Common myeloid progenitor, CD34-positive (primary cell): Measurements from ENCODE around the gene PPP2R5C.

ENCODE experiments used
- CTCF ChIA-PET: fragments of 350-600 bp; sonication (Branson Sonifier 250); formaldehyde crosslinking; loops from one replicate; lab custom pipeline; 2021; ENCODE audit warnings: antibody characterized with exemption; lab: Charles Lee
- POLR2A ChIA-PET: fragments of 350-600 bp; sonication (Branson Sonifier 250); formaldehyde crosslinking; loops from one replicate; lab custom pipeline; 2021; ENCODE audit warnings: antibody characterized with exemption; lab: Charles Lee
- DNase-seq, 3 donors: peaks; one replicate each; pipeline versions ENCODE4 v3.0.0 to v3.0.0-alpha.2; 2013
- H3K27ac ChIP-seq, 2 experiments: 1 replicate in 1 of 2; 2 replicates in 1 of 2; pipeline ENCODE4 v1.7.0; 2013; ENCODE audit warnings: inconsistent platforms in 2 of 2, low read length in 2 of 2, mild to moderate bottlenecking in 2 of 2, low read depth in 1 of 2, moderate library complexity in 1 of 2; ENCODE audit not compliant: severe bottlenecking in 2 of 2, insufficient read depth in 1 of 2, poor library complexity in 1 of 2
- H3K27me3 ChIP-seq, 5 experiments: replicated peaks in 2 of 5; 1 replicate in 3 of 5; 2 replicates in 2 of 5; pipeline versions ENCODE4 v1.6.1 to v1.7.0; 2013; ENCODE audit warnings: low read length in 4 of 5, mild to moderate bottlenecking in 2 of 5, moderate library complexity in 2 of 5, inconsistent platforms in 1 of 5; ENCODE audit not compliant: insufficient read depth in 5 of 5, control insufficient read depth in 4 of 5
- H3K36me3 ChIP-seq, 4 experiments: 1 replicate in 2 of 4; 2 replicates in 2 of 4; pipeline versions ENCODE4 v1.6.1 to v1.7.0; 2013; ENCODE audit warnings: low read length in 3 of 4, control low read depth in 1 of 4, mild to moderate bottlenecking in 1 of 4; ENCODE audit not compliant: control insufficient read depth in 4 of 4, insufficient read depth in 4 of 4
- H3K4me1 ChIP-seq, 4 experiments: 1 replicate in 3 of 4; 2 replicates in 1 of 4; pipeline versions ENCODE4 v1.6.1 to v1.7.1; 2013; ENCODE audit warnings: low read length in 3 of 4, mild to moderate bottlenecking in 3 of 4, control low read depth in 1 of 4, inconsistent platforms in 1 of 4, moderate library complexity in 1 of 4; ENCODE audit not compliant: control insufficient read depth in 4 of 4, insufficient read depth in 4 of 4; ENCODE audit errors: control extremely low read depth in 1 of 4
- H3K4me3 ChIP-seq, 7 experiments: 1 replicate in 4 of 7; 2 replicates in 3 of 7; pipeline versions ENCODE4 v1.5.1 to v1.7.0; 2013; ENCODE audit warnings: mild to moderate bottlenecking in 7 of 7, low read length in 6 of 7, moderate library complexity in 6 of 7, inconsistent platforms in 2 of 7, low read depth in 2 of 7, control low read depth in 1 of 7; ENCODE audit not compliant: insufficient read depth in 4 of 7, control insufficient read depth in 1 of 7; ENCODE audit errors: extremely low read depth in 1 of 7
- H3K9me3 ChIP-seq, 5 experiments: 1 replicate in 4 of 5; 2 replicates in 1 of 5; pipeline versions ENCODE4 v1.6.1 to v1.7.1; 2013; ENCODE audit warnings: low read length in 4 of 5, mild to moderate bottlenecking in 2 of 5, inconsistent platforms in 1 of 5, low read depth in 1 of 5, moderate library complexity in 1 of 5; ENCODE audit not compliant: control insufficient read depth in 4 of 5, insufficient read depth in 2 of 5; ENCODE audit errors: control extremely low read depth in 1 of 5
- WGBS: methylation state at CpG from one replicate; pipeline ENCODE4 v1.1.5; 2013; ENCODE audit not compliant: insufficient coverage; 5-methylcytosine and 5-hydroxymethylcytosine counted together

PPP2R5C gene

DNA sequence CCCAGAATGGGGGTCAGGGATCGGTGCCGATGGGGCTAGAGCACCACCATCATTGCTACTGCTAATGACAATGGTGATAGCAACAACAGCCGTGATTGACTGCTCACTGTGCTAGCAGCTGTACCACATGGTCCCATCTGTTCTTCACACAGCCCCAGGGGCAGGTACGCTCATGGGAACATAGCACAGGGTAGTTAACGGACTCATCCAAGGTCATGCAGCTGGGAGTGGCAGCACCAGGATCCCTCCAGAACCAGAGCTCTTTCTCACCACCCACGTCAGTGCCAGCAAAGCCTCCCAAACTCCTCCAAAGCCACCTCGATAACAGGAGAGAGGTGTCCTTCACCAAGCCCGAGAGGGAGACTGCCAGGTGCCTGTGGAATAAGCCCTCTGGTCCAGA is 191.6 kb downstream of the PPP2R5C start:
- Histone ChIP-seq H3K27me3 (no peaks in the 10 kb centered on the region), H3K4me3 (no peak overlapping the region), H3K4me1 (peaks cover 0 to 15% (median 13%) of the 10 kb centered on the region in 4 experiments), H3K9me3 (no peaks in the 10 kb centered on the region), H3K27ac (no peak overlapping the region), H3K36me3 (no peaks in the 10 kb centered on the region)
- POLR2A ChIA-PET = interaction anchor here (0.9 kb wide), 1 partner anchor 183 kb away, joined by 5 read pairs; no protein-coding TSS in a partner anchor
- CTCF ChIA-PET = interaction anchor here (0.7 to 1.8 kb wide), 8 partner anchors 8 to 247 kb away, joined by 3 to 5 read pairs (median 3); no protein-coding TSS in a partner anchor
- WGBS = 96% methylated on average over 7 of the region's 8 CpGs
- no peak for DNase-seq

DNA sequence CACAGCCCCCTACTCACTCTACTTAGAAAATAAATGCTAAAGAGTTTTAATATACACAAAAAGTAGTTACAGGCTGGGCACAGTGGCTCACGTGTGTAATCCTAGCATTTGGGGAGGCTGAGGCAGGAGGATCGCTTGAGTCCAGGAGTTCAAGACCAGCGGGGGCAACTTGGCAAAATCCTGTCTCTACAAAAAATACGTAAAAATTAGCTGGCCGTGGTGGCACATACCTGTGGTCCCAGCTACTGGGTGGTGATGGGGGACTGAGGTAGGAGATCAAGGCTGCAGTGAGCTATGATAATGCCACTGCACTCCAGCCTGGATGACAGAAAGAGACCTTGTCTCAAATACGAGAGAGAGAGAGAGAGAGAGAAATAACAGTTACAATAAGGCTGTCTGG is 193.0 kb downstream of the PPP2R5C start:
- POLR2A ChIA-PET = no interaction called here
- H3K4me3 ChIP-seq = no peak overlapping the region
- no peaks in the 10 kb centered on the region for H3K36me3 ChIP-seq
- peaks cover 0 to 2% (median under 1%) of the 10 kb centered on the region in 4 experiments for H3K4me1 ChIP-seq
- H3K27ac ChIP-seq = no peak overlapping the region
- WGBS = 96% methylated on average over 6 of the region's 6 CpGs
- no peaks in the 10 kb centered on the region for H3K9me3 ChIP-seq
- DNase-seq = no peak
- H3K27me3 ChIP-seq = no peaks in the 10 kb centered on the region
- CTCF ChIA-PET = interaction anchor here (1.1 kb wide), 1 partner anchor 46 kb away, joined by 3 read pairs; no protein-coding TSS in a partner anchor

DNA sequence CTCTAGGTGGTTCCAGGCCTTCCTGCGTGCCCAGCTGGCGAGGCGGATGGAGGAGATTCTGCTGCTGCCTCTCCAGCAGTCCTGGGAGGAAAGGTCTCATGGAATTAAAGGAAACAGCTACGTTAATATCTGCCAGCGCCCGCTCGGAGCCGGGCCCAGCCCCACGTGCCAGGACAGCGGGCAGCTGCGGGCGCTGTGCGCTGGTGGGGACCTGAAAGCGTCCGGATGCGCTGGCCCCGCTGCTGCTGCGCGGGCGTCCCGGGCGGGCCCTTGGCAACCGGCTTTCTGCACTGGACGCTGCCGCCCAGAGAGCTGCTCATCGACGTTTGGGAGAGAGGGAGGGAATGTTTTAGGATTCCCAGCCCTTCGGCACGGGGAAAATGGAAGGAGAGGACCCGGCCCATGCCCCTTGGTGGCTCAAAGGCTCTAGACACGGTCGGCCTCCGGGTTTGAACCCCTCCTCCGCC is 194.2 kb downstream of the PPP2R5C start:
- DNase-seq = no peak
- WGBS = 97% methylated on average over 33 of the region's 34 CpGs
- Histone ChIP-seq H3K27me3 (no peaks in the 10 kb centered on the region), H3K36me3 (no peaks in the 10 kb centered on the region), H3K4me1 (no peaks in the 10 kb centered on the region), H3K9me3 (no peaks in the 10 kb centered on the region), H3K4me3 (no peak overlapping the region), H3K27ac (no peak overlapping the region)
- CTCF ChIA-PET = interaction anchor here (1.3 kb wide), 2 partner anchors 9 to 11 kb away, joined by 4 to 5 read pairs; no protein-coding TSS in a partner anchor
- POLR2A ChIA-PET = no interaction called here

DNA sequence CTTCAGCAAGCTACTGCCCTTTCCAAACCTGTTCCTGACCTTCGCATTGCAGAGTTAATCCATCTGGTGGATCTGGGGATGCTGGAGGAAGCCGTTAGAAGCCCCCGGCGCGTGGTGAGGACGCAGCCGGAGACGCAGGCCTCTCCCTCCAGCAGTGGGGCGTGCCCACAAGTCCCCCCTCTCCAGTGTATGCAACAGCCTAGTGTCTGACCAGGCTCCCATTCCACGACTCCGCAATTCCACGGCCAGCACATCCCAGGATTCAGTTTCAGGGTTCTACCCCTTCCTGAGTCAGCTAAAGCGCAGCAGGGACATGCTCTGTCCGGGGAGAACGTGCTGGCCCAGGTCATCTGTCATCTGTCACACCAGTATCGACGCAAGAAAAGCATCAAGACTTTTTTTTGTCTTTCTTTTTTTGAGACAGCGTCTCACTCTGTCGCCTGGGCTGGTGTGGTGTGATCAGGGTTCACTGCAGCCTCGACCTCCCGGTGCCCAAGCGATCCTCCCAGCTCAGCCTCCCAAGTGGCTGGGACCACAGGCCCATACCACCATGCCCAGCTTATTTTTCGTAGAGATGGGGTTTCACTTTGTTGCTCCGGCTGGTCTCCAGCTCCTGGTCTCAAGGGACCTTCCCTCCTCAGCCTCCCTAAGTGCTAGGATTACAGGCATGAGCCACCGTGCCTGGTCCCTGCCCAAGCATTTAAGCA is 194.8 kb downstream of the PPP2R5C start:
- Histone ChIP-seq H3K9me3 (no peaks in the 10 kb centered on the region), H3K4me3 (no peak overlapping the region), H3K4me1 (no peaks in the 10 kb centered on the region), H3K27me3 (no peaks in the 10 kb centered on the region), H3K36me3 (no peaks in the 10 kb centered on the region), H3K27ac (no peak overlapping the region)
- ChIA-PET POLR2A (no interaction called here), CTCF (interaction anchor here (1.3 kb wide), 2 partner anchors 9 to 11 kb away, joined by 4 to 5 read pairs; no protein-coding TSS in a partner anchor)
- WGBS = 98% methylated on average over 24 of the region's 25 CpGs
- DNase-seq = no peak

DNA sequence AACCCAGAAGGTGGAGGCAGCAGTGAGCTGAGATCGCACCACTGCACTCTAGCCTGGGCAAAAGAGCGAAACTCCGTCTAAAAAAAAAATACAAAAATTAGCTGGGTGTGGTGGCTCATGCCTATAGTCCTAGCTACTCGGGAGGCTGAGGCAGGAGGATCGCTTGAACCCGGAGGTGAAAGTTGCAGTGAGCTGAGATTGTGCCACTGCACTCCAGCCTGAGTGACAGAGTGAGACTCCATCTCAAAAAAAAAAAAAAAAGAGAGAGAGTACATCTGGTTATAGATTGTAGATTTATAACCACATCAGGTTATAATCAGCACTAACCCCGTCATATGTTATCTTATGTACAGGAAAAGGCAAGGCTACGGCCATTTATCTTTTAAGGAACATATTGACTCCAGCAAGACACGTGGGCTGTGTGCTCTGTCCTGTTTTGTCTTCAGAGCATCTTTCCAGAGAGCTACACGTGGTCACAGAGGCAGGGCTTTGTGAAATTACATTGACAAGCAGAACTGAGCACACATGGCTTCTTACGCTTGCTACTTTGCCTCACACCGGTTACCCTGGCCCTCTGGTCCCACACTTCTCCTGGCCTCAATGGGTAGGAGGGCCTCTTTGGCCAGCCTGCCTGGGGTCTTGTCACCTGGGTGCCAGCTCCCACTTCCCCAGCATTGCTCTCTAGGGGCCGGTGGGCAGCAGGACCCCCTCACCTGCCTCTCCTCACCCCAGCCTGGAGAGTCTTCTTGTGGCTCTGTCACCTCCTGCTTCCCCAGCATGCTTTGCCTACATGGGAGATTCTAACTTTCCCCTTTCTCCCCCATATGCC is 196.1 kb downstream of the PPP2R5C start:
- 87% methylated on average over 13 of the region's 13 CpGs for WGBS
- Histone ChIP-seq H3K9me3 (no peaks in the 10 kb centered on the region), H3K27me3 (no peaks in the 10 kb centered on the region), H3K4me1 (no peaks in the 10 kb centered on the region), H3K27ac (no peak overlapping the region), H3K4me3 (no peak overlapping the region), H3K36me3 (no peaks in the 10 kb centered on the region)
- CTCF ChIA-PET = interaction anchor here (0.9 to 1.7 kb wide), 2 partner anchors 9 to 21 kb away, joined by 4 to 6 read pairs; no protein-coding TSS in a partner anchor
- peak; percentile 66 to 88 (median 77) for DNase-seq
- POLR2A ChIA-PET = interaction anchor here (0.6 kb wide), 1 partner anchor 65 kb away, joined by 8 read pairs; no protein-coding TSS in a partner anchor

DNA sequence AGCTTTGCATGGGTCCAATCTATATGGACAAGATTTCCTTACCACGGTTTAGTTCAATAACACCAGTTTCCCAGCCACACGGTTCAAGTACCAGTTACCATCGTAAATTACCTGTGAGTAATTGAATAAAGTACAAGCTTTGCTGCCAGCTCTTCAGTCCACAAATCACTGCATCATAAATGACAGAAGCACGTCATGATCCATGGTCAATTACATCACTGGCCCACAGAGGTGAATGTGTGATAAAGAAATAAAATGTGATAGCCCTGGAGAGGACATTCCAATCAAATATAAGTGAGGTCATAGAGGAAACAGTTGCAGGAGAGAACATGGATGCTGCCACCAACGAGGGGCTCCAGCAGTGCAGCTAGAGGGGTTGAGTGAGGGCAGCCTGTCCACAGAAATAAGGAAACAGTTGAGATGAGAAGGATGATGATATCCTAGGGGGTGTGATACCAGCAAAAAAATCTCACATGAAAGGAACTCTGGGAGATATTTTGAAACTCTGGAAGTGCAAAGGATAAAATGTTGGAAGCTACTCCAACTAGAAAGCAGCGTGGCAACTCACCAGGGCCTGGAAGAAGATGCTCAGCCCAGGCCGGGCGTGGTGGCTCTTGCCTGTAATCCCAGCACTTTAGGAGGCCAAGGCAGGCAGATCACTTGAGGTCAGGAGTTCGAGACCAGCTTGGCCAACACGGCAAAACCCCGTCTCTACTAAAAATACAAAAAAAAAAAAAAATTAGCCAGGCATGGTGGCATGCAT is 197.1 kb downstream of the PPP2R5C start:
- Histone ChIP-seq H3K36me3 (no peaks in the 10 kb centered on the region), H3K4me1 (no peaks in the 10 kb centered on the region), H3K27me3 (no peaks in the 10 kb centered on the region), H3K4me3 (no peak overlapping the region), H3K9me3 (no peaks in the 10 kb centered on the region), H3K27ac (no peak overlapping the region)
- DNase-seq = no peak
- ChIA-PET CTCF (interaction anchor here (0.9 to 1.7 kb wide), 2 partner anchors 10 to 20 kb away, joined by 4 to 6 read pairs; no protein-coding TSS in a partner anchor), POLR2A (interaction anchor here (0.6 kb wide), 1 partner anchor 64 kb away, joined by 8 read pairs; no protein-coding TSS in a partner anchor)
- WGBS = 93% methylated on average over 8 of the region's 11 CpGs
